NT2/D1 (cell line): ENCODE results near the gene MPPED1.

Experiments
- SUZ12 ChIP-seq: IDR thresholded peaks from 2 replicates; pipeline ENCODE4 v1.6.1; 2011; ENCODE audit not compliant: insufficient read length, insufficient read depth; ENCODE audit errors: extremely low read depth
- YY1 ChIP-seq: IDR thresholded peaks from 2 replicates; pipeline ENCODE4 v1.6.1; 2011; ENCODE audit not compliant: insufficient read length, insufficient read depth
- ZNF274 ChIP-seq: IDR thresholded peaks from 2 replicates; pipeline ENCODE4 v1.6.1; 2011; ENCODE audit warnings: mild to moderate bottlenecking, low read depth, low read length

DNA sequence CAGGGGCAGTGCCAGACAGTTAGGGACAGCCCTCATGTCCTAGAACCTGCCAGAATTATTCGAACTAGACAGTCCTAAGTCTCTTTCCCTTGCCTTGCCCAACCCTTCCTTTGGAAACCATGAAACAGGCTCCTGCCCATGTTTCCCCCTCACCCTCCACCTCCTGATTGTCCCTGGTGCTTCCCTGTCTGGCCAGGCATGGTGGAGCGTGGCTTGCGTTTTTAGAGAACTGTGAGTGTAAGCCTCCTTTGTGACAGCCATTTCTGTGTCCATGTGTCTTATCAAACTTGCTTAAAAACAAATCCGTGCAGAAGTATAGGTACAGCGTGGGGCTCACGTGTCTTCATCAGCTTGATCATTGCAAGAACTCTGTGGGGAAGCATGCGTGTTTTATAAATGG, 54.9 kb downstream of the MPPED1 start:
- TF ChIP-seq YY1 (no peak), ZNF274 (no peak), SUZ12 (no peak)
